SK-N-SH treated with all-trans-retinoic acid at 6 μM for 48 hours (cell line): ENCODE data around the gene RASAL2.

ENCODE experiments used
- CREB5 ChIP-seq: fragments of 250-450 bp; sonication (Bioruptor Pico); IDR thresholded peaks from 2 replicates; pipeline ENCODE4 v1.5.1; 2020; ENCODE audit warnings: low read depth, mild to moderate bottlenecking, moderate library complexity
- CSDC2 ChIP-seq: fragments of 250-450 bp; sonication (Bioruptor Pico); IDR thresholded peaks from 2 replicates; pipeline ENCODE4 v1.5.0; 2020; ENCODE audit warnings: mild to moderate bottlenecking, moderate library complexity
- GLIS3 ChIP-seq: fragments of 250-450 bp; sonication (Bioruptor Pico); IDR thresholded peaks from 2 replicates; pipeline ENCODE4 v1.5.0; 2020; ENCODE audit warnings: mild to moderate bottlenecking, moderate library complexity
- OSR1 ChIP-seq: fragments of 250-450 bp; sonication (Bioruptor Pico); IDR thresholded peaks from 2 replicates; pipeline ENCODE4 v1.8.0; 2022; ENCODE audit warnings: moderate library complexity, mild to moderate bottlenecking, inconsistent platforms
- PATZ1 ChIP-seq: fragments of 250-450 bp; sonication (Bioruptor Pico); IDR thresholded peaks from 2 replicates; pipeline ENCODE4 v1.8.0; 2020; ENCODE audit warnings: mild to moderate bottlenecking, moderate library complexity, borderline replicate concordance
- POU6F1 ChIP-seq: fragments of 250-450 bp; sonication (Bioruptor Pico); IDR thresholded peaks from 2 replicates; pipeline ENCODE4 v1.8.0; 2021; ENCODE audit warnings: low read depth, mild to moderate bottlenecking, moderate library complexity, borderline replicate concordance
- RARB ChIP-seq: fragments of 250-450 bp; sonication (Bioruptor Pico); IDR thresholded peaks from 2 replicates; pipeline ENCODE4 v1.8.0; 2021; ENCODE audit warnings: mild to moderate bottlenecking, moderate library complexity
- TSHZ2 ChIP-seq: fragments of 250-450 bp; sonication (Bioruptor Pico); IDR thresholded peaks from 2 replicates; pipeline ENCODE4 v1.5.0; 2020; ENCODE audit warnings: mild to moderate bottlenecking, moderate library complexity
- ZFP3 ChIP-seq: fragments of 250-450 bp; sonication (Bioruptor Pico); IDR thresholded peaks from 2 replicates; pipeline ENCODE4 v1.5.0; 2020; ENCODE audit warnings: mild to moderate bottlenecking, moderate library complexity
- ZFP30 ChIP-seq: fragments of 450-650 bp; formaldehyde crosslinking; IDR thresholded peaks from 2 replicates; pipeline ENCODE4 v1.5.0; 2022; ENCODE audit warnings: mild to moderate bottlenecking, moderate library complexity

GRCh38 chr1:178502856-178503255 is 409.0 kb downstream of the RASAL2 start:
- TF ChIP-seq POU6F1 (CRISPR knock-in tag) (no peak), TSHZ2 (CRISPR knock-in tag) (no peak), PATZ1 (CRISPR knock-in tag) (no peak), ZFP3 (CRISPR knock-in tag) (no peak), CSDC2 (CRISPR knock-in tag) (no peak), CREB5 (CRISPR knock-in tag) (no peak), ZFP30 (CRISPR knock-in tag) (no peak), OSR1 (CRISPR knock-in tag) (no peak), GLIS3 (no peak), RARB (CRISPR knock-in tag) (no peak)
